NT2/D1 (cell line): ENCODE results near the gene DIPK1C.

Source experiments
- DNase-seq: peaks from one replicate; pipeline ENCODE4 v3.0.0-alpha.2; 2011; ENCODE audit warnings: low read depth, low spot score
- H3K27me3 ChIP-seq: 2 replicates; pipeline ENCODE4 v1.6.0; 2011; ENCODE audit warnings: mild to moderate bottlenecking; ENCODE audit not compliant: insufficient read length, insufficient read depth
- H3K36me3 ChIP-seq: 2 replicates; pipeline ENCODE4 v1.6.1; 2011; ENCODE audit warnings: mild to moderate bottlenecking, low read length, mixed read lengths; ENCODE audit not compliant: insufficient read depth, insufficient read length
- H3K4me1 ChIP-seq: 2 replicates; pipeline ENCODE4 v1.5.1; 2011; ENCODE audit not compliant: insufficient read depth, insufficient read length
- H3K4me3 ChIP-seq: 2 replicates; pipeline ENCODE4 v1.5.1; 2011; ENCODE audit warnings: low read depth; ENCODE audit not compliant: insufficient read length
- H3K9ac ChIP-seq: 2 replicates; pipeline ENCODE4 v1.6.0; 2011; ENCODE audit warnings: low read depth; ENCODE audit not compliant: insufficient read length
- H3K9me3 ChIP-seq: 2 replicates; pipeline ENCODE4 v1.5.1; 2011; ENCODE audit warnings: mild to moderate bottlenecking, low read length; ENCODE audit not compliant: insufficient read depth
- SUZ12 ChIP-seq: IDR thresholded peaks from 2 replicates; pipeline ENCODE4 v1.6.1; 2011; ENCODE audit not compliant: insufficient read length, insufficient read depth; ENCODE audit errors: extremely low read depth
- YY1 ChIP-seq: IDR thresholded peaks from 2 replicates; pipeline ENCODE4 v1.6.1; 2011; ENCODE audit not compliant: insufficient read length, insufficient read depth
- ZNF274 ChIP-seq: IDR thresholded peaks from 2 replicates; pipeline ENCODE4 v1.6.1; 2011; ENCODE audit warnings: mild to moderate bottlenecking, low read depth, low read length

DIPK1C gene

DNA sequence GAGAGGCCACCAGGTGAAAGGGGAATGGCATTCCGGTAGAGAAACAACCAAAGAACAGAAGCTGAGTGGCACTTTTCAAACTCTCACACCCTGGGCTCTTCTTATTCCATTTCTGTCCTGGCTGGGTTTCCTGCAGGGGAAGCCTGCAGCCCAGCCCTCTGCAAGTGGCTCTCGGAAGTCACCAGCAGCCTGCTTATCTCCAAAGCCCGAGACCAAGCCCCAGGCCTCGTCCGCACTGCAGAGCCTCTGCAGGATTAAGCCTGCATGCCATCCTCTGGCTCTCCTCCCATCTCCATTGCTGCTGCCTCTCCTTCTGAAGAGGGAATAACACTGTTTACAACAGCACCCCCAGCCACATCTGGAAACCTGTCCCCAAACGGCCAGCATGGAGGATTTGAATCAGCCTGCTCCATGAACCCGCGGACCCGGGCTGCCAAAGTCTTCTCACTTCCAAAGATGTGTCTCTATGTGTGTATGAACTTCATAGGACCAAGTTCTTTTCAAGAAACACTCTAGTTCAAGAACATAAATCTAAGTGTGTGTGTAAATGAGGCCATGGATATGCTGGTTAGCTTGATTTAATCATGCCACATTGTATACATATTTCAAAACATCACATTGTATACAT lies 54.2 kb downstream of the DIPK1C start:
- TF ChIP-seq YY1 (no peak), SUZ12 (no peak), ZNF274 (no peak)
- no peak overlapping the region for H3K9ac ChIP-seq
- H3K36me3 ChIP-seq: no peaks in the 10 kb centered on the region
- H3K4me3 ChIP-seq: no peak overlapping the region
- peaks cover 3% of the 10 kb centered on the region for H3K4me1 ChIP-seq
- no peaks in the 10 kb centered on the region for H3K9me3 ChIP-seq
- DNase-seq: no peak
- no peaks in the 10 kb centered on the region for H3K27me3 ChIP-seq

DNA sequence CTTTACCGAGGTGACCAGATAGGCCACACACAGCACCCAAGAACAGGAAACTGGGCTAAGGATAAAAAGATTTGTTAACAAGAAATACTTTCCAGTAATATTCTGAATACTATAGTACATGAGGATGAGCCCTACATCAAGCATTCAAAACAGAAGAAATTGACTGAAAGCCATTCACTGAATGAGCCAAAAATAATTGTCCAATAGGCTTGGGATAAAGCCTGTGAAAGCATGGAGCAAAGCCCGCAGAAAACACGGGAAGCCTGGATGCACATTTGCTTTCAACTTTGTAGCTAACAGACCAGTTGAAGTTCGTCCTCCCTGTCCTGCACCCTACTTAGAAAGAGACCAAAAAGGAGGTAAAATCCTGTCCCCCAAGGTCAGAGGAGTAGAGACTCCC lies 56.3 kb downstream of the DIPK1C start:
- DNase-seq: no peak
- no peak for TF ChIP-seq ZNF274
- TF ChIP-seq SUZ12: no peak
- TF ChIP-seq YY1: no peak
- H3K9me3 ChIP-seq: no peaks in the 10 kb centered on the region
- no peaks in the 10 kb centered on the region for H3K27me3 ChIP-seq
- no peak overlapping the region for H3K4me3 ChIP-seq
- H3K4me1 ChIP-seq: peaks cover 3% of the 10 kb centered on the region
- no peak overlapping the region for H3K9ac ChIP-seq
- H3K36me3 ChIP-seq: no peaks in the 10 kb centered on the region

GRCh38 chr18:74399091-74399887 lies 57.8 kb downstream of the DIPK1C start:
- Histone ChIP-seq H3K4me3 (no peak overlapping the region), H3K9ac (no peak overlapping the region), H3K27me3 (no peaks in the 10 kb centered on the region), H3K36me3 (no peaks in the 10 kb centered on the region), H3K9me3 (no peaks in the 10 kb centered on the region), H3K4me1 (peaks cover 3% of the 10 kb centered on the region)
- DNase-seq: no peak
- TF ChIP-seq ZNF274 (no peak), SUZ12 (no peak)

GRCh38 chr18:74397572-74397971 lies 59.5 kb downstream of the DIPK1C start:
- no peak for TF ChIP-seq YY1
- TF ChIP-seq SUZ12: no peak
- TF ChIP-seq ZNF274: no peak
- no peak overlapping the region for H3K9ac ChIP-seq

GRCh38 chr18:74396171-74397169 lies 60.6 kb downstream of the DIPK1C start:
- Histone ChIP-seq H3K9ac (no peak overlapping the region), H3K4me1 (no peaks in the 10 kb centered on the region), H3K4me3 (no peak overlapping the region), H3K36me3 (no peaks in the 10 kb centered on the region), H3K9me3 (no peaks in the 10 kb centered on the region), H3K27me3 (no peaks in the 10 kb centered on the region)
- no peak for DNase-seq
- TF ChIP-seq YY1 (no peak), SUZ12 (no peak), ZNF274 (no peak)

More at GRCh38 chr18:74397572-74397971, 59.5 kb downstream of the DIPK1C start:
- Histone ChIP-seq H3K27me3 (no peaks in the 10 kb centered on the region), H3K4me3 (no peak overlapping the region), H3K36me3 (no peaks in the 10 kb centered on the region), H3K9me3 (no peaks in the 10 kb centered on the region), H3K4me1 (no peaks in the 10 kb centered on the region)
- no peak for DNase-seq

- TF ChIP-seq SUZ12: no peak
- no peak for TF ChIP-seq ZNF274
- TF ChIP-seq YY1: no peak
- no peak overlapping the region for H3K9ac ChIP-seq
- no peaks in the 10 kb centered on the region for H3K9me3 ChIP-seq
- DNase-seq: no peak
- no peaks in the 10 kb centered on the region for H3K36me3 ChIP-seq
- no peaks in the 10 kb centered on the region for H3K27me3 ChIP-seq
- no peaks in the 10 kb centered on the region for H3K4me1 ChIP-seq
- H3K4me3 ChIP-seq: no peak overlapping the region
Measured at GRCh38 chr18:74395648-74396154, 61.4 kb downstream of the DIPK1C start.

DNA sequence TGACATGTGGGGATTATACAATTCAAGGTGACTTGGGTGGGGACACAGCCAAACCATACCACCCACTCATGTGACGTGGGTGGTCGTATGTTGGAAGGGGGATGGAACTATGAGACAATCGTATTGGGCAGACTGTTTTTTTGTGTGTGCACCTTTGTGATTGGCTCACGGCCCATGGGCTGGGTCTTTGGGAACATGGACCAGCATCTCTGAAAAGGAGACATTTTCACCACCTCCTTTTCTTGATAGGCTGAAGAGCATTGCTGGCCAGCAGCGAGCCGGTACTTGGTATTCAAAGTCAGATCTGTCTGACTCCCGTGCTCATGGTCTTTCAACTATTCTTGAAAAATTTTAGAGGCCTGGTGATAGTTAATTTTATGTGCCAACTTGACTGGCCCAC lies 62.1 kb downstream of the DIPK1C start:
- TF ChIP-seq ZNF274: no peak
- no peak for TF ChIP-seq YY1
- TF ChIP-seq SUZ12: no peak
- H3K27me3 ChIP-seq: no peaks in the 10 kb centered on the region

More for the DNA sequence above, 62.1 kb downstream of the DIPK1C start:
- Histone ChIP-seq H3K4me1 (no peaks in the 10 kb centered on the region), H3K9me3 (no peaks in the 10 kb centered on the region), H3K36me3 (no peaks in the 10 kb centered on the region), H3K9ac (no peak overlapping the region), H3K4me3 (no peak overlapping the region)
- DNase-seq: no peak
